Measurements from ENCODE around the gene URAD. TPM values are rescaled to one million over a fixed set of nuclear protein-coding genes. Genes with fewer than 3 reads are reported as not detected.

The URAD gene
- total RNA-seq, 1 experiment from 2014 or later: not detected

GRCh38 chr13:27933580-27934328 is 54.7 kb downstream of the URAD start:
- no TSS peak for BruUV-seq (replicated peaks)
- no peak overlapping the region for H3K4me2 ChIP-seq (ENCODE audit: low read length)
- no peaks in the 10 kb centered on the region for H3K4me1 ChIP-seq (ENCODE audit: insufficient read depth, low read length)
- H3K27ac ChIP-seq (ENCODE audit: low read length): no peak overlapping the region
- peak; percentile 21 for DNase-seq
- no peak overlapping the region for H3K9ac ChIP-seq (ENCODE audit: low read length)
- no peak overlapping the region for H3K4me3 ChIP-seq (ENCODE audit: low read length)
- intact Hi-C loops (cut with micrococcal nuclease): no loop called here
- no peak overlapping the region for H2AFZ ChIP-seq (ENCODE audit: low read length)
- no peaks in the 10 kb centered on the region for H3K79me2 ChIP-seq (ENCODE audit: low read length)
- TF ChIP-seq EZH2phosphoT487 (IDR thresholded peaks at IDR 0.05; ENCODE audit: borderline replicate concordance, low read length) (no peak), CTCF (conservative IDR thresholded peaks at IDR 0.05; ENCODE audit: low read depth, low read length) (no peak), EZH2 (IDR thresholded peaks at IDR 0.05; ENCODE audit: low read length, unreplicated experiment) (no peak)
- CTCF ChIA-PET: no interaction called here
- no peaks in the 10 kb centered on the region for H3K36me3 ChIP-seq (ENCODE audit: low read depth, low read length)
- no peaks in the 10 kb centered on the region for H3K9me3 ChIP-seq (ENCODE audit: low read length)
- H3F3A ChIP-seq (ENCODE audit: low read length, unreplicated experiment): no peaks in the 10 kb centered on the region
- POLR2A ChIA-PET (ENCODE audit: unreplicated experiment): no interaction called here
- no peak for ATAC-seq
- no peaks in the 10 kb centered on the region for H4K20me1 ChIP-seq (ENCODE audit: low read length)
- peaks cover 15% of the 10 kb centered on the region for H3K27me3 ChIP-seq (ENCODE audit: low read length)
- H3K9me2 ChIP-seq (replicated peaks; ENCODE audit: low read length): no peaks in the 10 kb centered on the region

- no peaks in the 10 kb centered on the region for H4K20me1 ChIP-seq (ENCODE audit: low read length)
- no peaks in the 10 kb centered on the region for H3F3A ChIP-seq (ENCODE audit: low read length, unreplicated experiment)
- no peak overlapping the region for H2AFZ ChIP-seq (ENCODE audit: low read length)
- H3K27me3 ChIP-seq (ENCODE audit: low read length): peaks cover 21% of the 10 kb centered on the region
- H3K9ac ChIP-seq (ENCODE audit: low read length): no peak overlapping the region
- H3K9me3 ChIP-seq (ENCODE audit: low read length): no peaks in the 10 kb centered on the region
- POLR2A ChIA-PET (ENCODE audit: unreplicated experiment): no interaction called here
- TF ChIP-seq CTCF (conservative IDR thresholded peaks at IDR 0.05; ENCODE audit: low read depth, low read length) (no peak), EZH2 (IDR thresholded peaks at IDR 0.05; ENCODE audit: low read length, unreplicated experiment) (no peak), EZH2phosphoT487 (IDR thresholded peaks at IDR 0.05; ENCODE audit: borderline replicate concordance, low read length) (no peak)
- DNase-seq (no peak), ATAC-seq (no peak)
- no peak overlapping the region for H3K4me3 ChIP-seq (ENCODE audit: low read length)
- H3K9me2 ChIP-seq (replicated peaks; ENCODE audit: low read length): no peaks in the 10 kb centered on the region
- intact Hi-C loops (cut with micrococcal nuclease): no loop called here
- BruUV-seq (replicated peaks): no TSS peak
- H3K36me3 ChIP-seq (ENCODE audit: low read depth, low read length): no peaks in the 10 kb centered on the region
- H3K79me2 ChIP-seq (ENCODE audit: low read length): no peaks in the 10 kb centered on the region
- no peak overlapping the region for H3K4me2 ChIP-seq (ENCODE audit: low read length)
- H3K4me1 ChIP-seq (ENCODE audit: insufficient read depth, low read length): no peaks in the 10 kb centered on the region
- H3K27ac ChIP-seq (ENCODE audit: low read length): no peak overlapping the region
- CTCF ChIA-PET: no interaction called here
Observed at GRCh38 chr13:27933118-27933517, 55.4 kb downstream of the URAD start.

GRCh38 chr13:27929868-27930267 is 58.6 kb downstream of the URAD start:
- H3K4me2 ChIP-seq (ENCODE audit: low read length): no peak overlapping the region
- no peak overlapping the region for H3K9ac ChIP-seq (ENCODE audit: low read length)
- intact Hi-C loops (cut with micrococcal nuclease): no loop called here
- no peaks in the 10 kb centered on the region for H3K4me1 ChIP-seq (ENCODE audit: insufficient read depth, low read length)
- no peak overlapping the region for H2AFZ ChIP-seq (ENCODE audit: low read length)
- no peaks in the 10 kb centered on the region for H3K36me3 ChIP-seq (ENCODE audit: low read depth, low read length)
- no TSS peak for BruUV-seq (replicated peaks)
- no peaks in the 10 kb centered on the region for H3K9me3 ChIP-seq (ENCODE audit: low read length)
- POLR2A ChIA-PET (ENCODE audit: unreplicated experiment): no interaction called here
- H3K27me3 ChIP-seq (ENCODE audit: low read length): peaks cover 49% of the 10 kb centered on the region
- H4K20me1 ChIP-seq (ENCODE audit: low read length): no peaks in the 10 kb centered on the region
- H3K9me2 ChIP-seq (replicated peaks; ENCODE audit: low read length): no peaks in the 10 kb centered on the region
- ATAC-seq (no peak), DNase-seq (no peak)
- CTCF ChIA-PET: no interaction called here
- H3K27ac ChIP-seq (ENCODE audit: low read length): no peak overlapping the region
- TF ChIP-seq CTCF (conservative IDR thresholded peaks at IDR 0.05; ENCODE audit: low read depth, low read length) (no peak), EZH2 (IDR thresholded peaks at IDR 0.05; ENCODE audit: low read length, unreplicated experiment) (no peak), EZH2phosphoT487 (IDR thresholded peaks at IDR 0.05; ENCODE audit: borderline replicate concordance, low read length) (no peak)
- H3K4me3 ChIP-seq (ENCODE audit: low read length): no peak overlapping the region
- no peaks in the 10 kb centered on the region for H3K79me2 ChIP-seq (ENCODE audit: low read length)
- no peaks in the 10 kb centered on the region for H3F3A ChIP-seq (ENCODE audit: low read length, unreplicated experiment)

Measured in PC-3 (cell line).